IMR-90 (cell line): ENCODE data around the gene CENPP. TPM values are rescaled to one million over a fixed set of nuclear protein-coding genes. Genes with fewer than 3 reads are reported as not detected.

Experiments used
- ATAC-seq: fragments of 200-7000 bp; cut with Tn5 transposase; 2 replicates; pipeline ENCODE4 v1.9.1; 2020; ENCODE audit warnings: low read depth, mild to moderate bottlenecking, moderate library complexity
- BruUV-seq: library from RNA; stranded (reverse); fragments of 400-500 nt; replicated peaks from 2 replicates; lab custom pipeline; 2021; lab: Mats Ljungman, UMichigan
- CTCF ChIA-PET: fragments of 300-600 bp; formaldehyde crosslinking; extraction: SDS; loops from one replicate; lab custom pipeline; 2021; ENCODE audit warnings: antibody characterized with exemption; lab: Yijun Ruan, JAX
- POLR2A ChIA-PET: fragments of 300-600 bp; sonication (Branson Sonifier 250); formaldehyde crosslinking; loops from one replicate; lab custom pipeline; 2022; ENCODE audit warnings: antibody characterized with exemption; ENCODE audit not compliant: unreplicated experiment; lab: Charles Lee
- DNase-seq: peaks from one replicate; pipeline ENCODE4 v3.0.0; 2013
- H2AFZ ChIP-seq: replicated peaks from 2 replicates; pipeline ENCODE3; 2013; ENCODE audit warnings: low read length, mild to moderate bottlenecking; ENCODE audit not compliant: poor library complexity
- H2AK5ac ChIP-seq: 2 replicates; pipeline ENCODE4 v1.6.1; 2013; ENCODE audit warnings: low read depth, low read length, inconsistent platforms
- H2AK9ac ChIP-seq: replicated peaks from 2 replicates; pipeline ENCODE3; 2013; ENCODE audit warnings: mild to moderate bottlenecking, low read depth, low read length, moderate library complexity; ENCODE audit not compliant: poor library complexity
- H2BK120ac ChIP-seq: 2 replicates; pipeline ENCODE4 v1.6.1; 2013; ENCODE audit warnings: low read depth, low read length, inconsistent platforms
- H2BK15ac ChIP-seq: 3 replicates; pipeline ENCODE4 v1.6.1; 2013; ENCODE audit warnings: low read depth, low read length, inconsistent platforms
- H2BK20ac ChIP-seq: 2 replicates; pipeline ENCODE4 v1.6.1; 2013; ENCODE audit warnings: low read depth, mild to moderate bottlenecking, inconsistent platforms, low read length, moderate library complexity
- H2BK5ac ChIP-seq: 2 replicates; pipeline ENCODE4 v1.6.1; 2013; ENCODE audit warnings: mild to moderate bottlenecking, low read depth, low read length, inconsistent platforms; ENCODE audit not compliant: poor library complexity, severe bottlenecking
- H3K14ac ChIP-seq: replicated peaks from 2 replicates; pipeline ENCODE4 v1.6.1; 2013; ENCODE audit warnings: low read depth, low read length, inconsistent platforms
- H3K18ac ChIP-seq: 2 replicates; pipeline ENCODE4 v1.6.1; 2013; ENCODE audit warnings: low read depth, low read length, control low read depth
- H3K23ac ChIP-seq: 2 replicates; pipeline ENCODE4 v1.6.1; 2013; ENCODE audit warnings: low read depth, low read length, inconsistent platforms
- H3K27ac ChIP-seq: 2 replicates; pipeline ENCODE4 v1.5.1; 2013; ENCODE audit warnings: mild to moderate bottlenecking, control low read depth, low read length; ENCODE audit not compliant: insufficient read depth
- H3K27me3 ChIP-seq: 2 replicates; pipeline ENCODE4 v1.6.1; 2013; ENCODE audit warnings: low read length; ENCODE audit not compliant: control insufficient read depth, insufficient read depth
- H3K36me3 ChIP-seq: 2 replicates; pipeline ENCODE4 v1.6.1; 2013; ENCODE audit warnings: low read length, mixed read lengths; ENCODE audit not compliant: control insufficient read depth, insufficient read depth
- H3K4ac ChIP-seq: 2 replicates; pipeline ENCODE4 v1.6.1; 2013; ENCODE audit warnings: low read depth, low read length, inconsistent platforms
- H3K4me1 ChIP-seq: 2 replicates; pipeline ENCODE4 v1.6.1; 2013; ENCODE audit warnings: low read length, mixed read lengths; ENCODE audit not compliant: control insufficient read depth, insufficient read depth
- H3K4me2 ChIP-seq: 2 replicates; pipeline ENCODE4 v1.6.1; 2013; ENCODE audit warnings: low read depth, mild to moderate bottlenecking, control low read depth, low read length, moderate library complexity
- H3K4me3 ChIP-seq: 2 replicates; pipeline ENCODE4 v1.5.1; 2013; ENCODE audit warnings: low read depth, mild to moderate bottlenecking, control low read depth, low read length, moderate library complexity; ENCODE audit not compliant: insufficient read depth
- H3K56ac ChIP-seq: 2 replicates; pipeline ENCODE4 v1.6.1; 2013; ENCODE audit warnings: low read length, inconsistent platforms; ENCODE audit not compliant: insufficient read depth; ENCODE audit errors: extremely low read depth
- H3K79me1 ChIP-seq, 2 experiments: 2 replicates each; pipeline ENCODE4 v1.6.1; 2013; ENCODE audit warnings: low read length in 2 of 2, inconsistent platforms in 1 of 2, low read depth in 1 of 2
- H3K9ac ChIP-seq: 2 replicates; pipeline ENCODE4 v1.6.1; 2013; ENCODE audit warnings: low read depth, low read length, control low read depth
- H3K9me1 ChIP-seq: 2 replicates; pipeline ENCODE4 v1.6.1; 2013; ENCODE audit warnings: low read length, inconsistent platforms; ENCODE audit not compliant: insufficient read depth
- H3K9me3 ChIP-seq: 2 replicates; pipeline ENCODE4 v1.6.1; 2013; ENCODE audit warnings: low read length; ENCODE audit not compliant: control insufficient read depth, insufficient read depth
- H4K20me1 ChIP-seq: 2 replicates; pipeline ENCODE4 v1.6.1; 2013; ENCODE audit warnings: low read length, inconsistent platforms; ENCODE audit not compliant: insufficient read depth
- H4K5ac ChIP-seq: 2 replicates; pipeline ENCODE4 v1.6.1; 2013; ENCODE audit warnings: mild to moderate bottlenecking, low read depth, low read length, control low read depth
- H4K8ac ChIP-seq, 2 experiments: 2 replicates each; pipeline ENCODE4 v1.6.1; 2013; ENCODE audit warnings: low read depth in 2 of 2, low read length in 2 of 2, control low read depth in 1 of 2, inconsistent platforms in 1 of 2
- H4K91ac ChIP-seq: 2 replicates; pipeline ENCODE4 v1.6.1; 2013; ENCODE audit warnings: low read depth, low read length, inconsistent platforms; ENCODE audit not compliant: insufficient read depth
- BHLHE40 ChIP-seq: fragments of 150-350 bp; IDR thresholded peaks from 2 replicates; pipeline ENCODE4 v1.6.1; 2016; ENCODE audit warnings: mild to moderate bottlenecking, low read depth, low read length
- CEBPB ChIP-seq: IDR thresholded peaks from 2 replicates; pipeline ENCODE4 v1.6.1; 2012; ENCODE audit warnings: low read depth, low read length, improper control_type of control experiment
- CHD1 ChIP-seq: IDR thresholded peaks from 2 replicates; pipeline ENCODE4 v1.6.1; 2012; ENCODE audit warnings: low read depth, low read length, improper control_type of control experiment
- FOS ChIP-seq: fragments of 150-350 bp; IDR thresholded peaks from 2 replicates; pipeline ENCODE4 v1.6.1; 2016; ENCODE audit warnings: low read depth, low read length
- MAFK ChIP-seq: IDR thresholded peaks from 2 replicates; pipeline ENCODE4 v1.6.1; 2012; ENCODE audit warnings: low read depth, low read length, improper control_type of control experiment
- MAZ ChIP-seq: IDR thresholded peaks from 2 replicates; pipeline ENCODE4 v1.6.1; 2012; ENCODE audit warnings: low read depth, mild to moderate bottlenecking, low read length, improper control_type of control experiment, moderate library complexity, borderline replicate concordance
- MXI1 ChIP-seq: IDR thresholded peaks from 2 replicates; pipeline ENCODE4 v1.6.1; 2012; ENCODE audit warnings: low read depth, mild to moderate bottlenecking, low read length, moderate library complexity, borderline replicate concordance
- NFE2L2 ChIP-seq: fragments of 150-350 bp; IDR thresholded peaks from 2 replicates; pipeline ENCODE4 v1.6.1; 2016; ENCODE audit warnings: low read depth, mild to moderate bottlenecking, low read length
- POLR2A ChIP-seq: IDR thresholded peaks from 2 replicates; pipeline ENCODE4 v1.6.1; 2012; ENCODE audit warnings: mild to moderate bottlenecking, low read depth, low read length
- RAD21 ChIP-seq: IDR thresholded peaks from 2 replicates; pipeline ENCODE4 v1.6.1; 2012; ENCODE audit warnings: low read length, improper control_type of control experiment
- RCOR1 ChIP-seq: IDR thresholded peaks from 2 replicates; pipeline ENCODE4 v1.6.1; 2012; ENCODE audit warnings: mild to moderate bottlenecking, low read length, improper control_type of control experiment; ENCODE audit not compliant: insufficient replicate concordance
- RFX5 ChIP-seq: IDR thresholded peaks from 2 replicates; pipeline ENCODE4 v1.8.0; 2012; ENCODE audit warnings: low read depth, mild to moderate bottlenecking, low read length, moderate library complexity
- SMC3 ChIP-seq: fragments of 150-350 bp; IDR thresholded peaks from 2 replicates; pipeline ENCODE4 v1.6.1; 2016; ENCODE audit warnings: low read depth, mild to moderate bottlenecking, antibody characterized with exemption, low read length, moderate library complexity
- dilution Hi-C: fragments of 300-500 bp; cut with HindIII; formaldehyde crosslinking; loops from one replicate; pipeline ENCODE4 v1.14.3; 2018; ENCODE audit warnings: low sequenced_read_pairs; ENCODE audit not compliant: unreplicated experiment
- in situ Hi-C: fragments of 300-500 bp; cut with MboI; formaldehyde crosslinking; loops from 3 replicates; pipeline ENCODE4 v1.14.3; 2019; ENCODE audit warnings: low sequenced_read_pairs, inconsistent platforms, mixed read lengths
- intact Hi-C: fragments of 100-400 bp; cut with micrococcal nuclease; formaldehyde crosslinking; loops from 2 replicates; pipeline ENCODE4 v1.10.0; 2022
- polyA plus RNA-seq, 3 experiments: library from polyadenylated mRNA; depleted of rRNA; stranded (reverse); fragments of >200 nt; gene quantifications; 2 replicates each; pipeline ENCODE4 v1.2.3, GENCODE V29; 2012; ENCODE audit warnings: low replicate concordance in 1 of 3
- total RNA-seq: library from RNA; depleted of rRNA; stranded (reverse); fragments of >200 nt; gene quantifications from 2 replicates; pipeline ENCODE4 v1.2.3, GENCODE V29; 2012
- TF ChIP-seq, protein P1 (sequence below): fragments of 150-350 bp; IDR thresholded peaks from 2 replicates; pipeline ENCODE4 v1.6.1; 2017; ENCODE audit warnings: mild to moderate bottlenecking, antibody characterized with exemption, low read length, low read depth
- TF ChIP-seq, protein P2 (sequence below): fragments of 150-350 bp; IDR thresholded peaks from 2 replicates; pipeline ENCODE4 v1.6.1; 2016; ENCODE audit warnings: low read depth, mild to moderate bottlenecking, low read length, moderate library complexity, borderline replicate concordance
- TF ChIP-seq, protein P3 (sequence below): conservative IDR thresholded peaks from 2 replicates; pipeline ENCODE4 v1.5.1; 2012; ENCODE audit warnings: mild to moderate bottlenecking, low read depth, low read length, improper control_type of control experiment

Gene CENPP
- total and polyA plus RNA-seq, 2 of the 4 experiments (the other 2 are of a cell fraction) = 1.4 to 2.0 TPM

DNA sequence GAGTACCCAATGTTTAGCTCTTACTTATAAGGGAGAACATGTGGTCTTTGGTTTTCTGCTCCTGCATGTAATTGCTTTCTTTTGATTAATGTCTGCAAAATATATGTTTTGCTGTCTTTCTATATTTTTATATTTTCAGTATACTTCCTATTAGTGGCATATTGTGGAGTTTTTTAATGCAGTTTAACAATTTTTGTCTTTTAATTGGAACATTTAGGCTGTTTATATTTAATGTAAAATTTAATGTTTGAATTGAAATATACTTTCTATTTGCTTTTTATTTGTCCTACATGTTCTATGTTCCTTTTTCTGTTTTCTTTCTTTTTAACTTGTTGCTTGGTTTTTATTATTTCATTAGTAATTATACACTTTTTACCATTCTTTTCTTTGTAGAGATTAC lies 205.1 kb downstream of the CENPP start:
- no peak overlapping the region for H3K4me3 ChIP-seq
- H3K27me3 ChIP-seq = no peaks in the 10 kb centered on the region
- no peak overlapping the region for H2AK9ac ChIP-seq
- no peak overlapping the region for H3K9ac ChIP-seq
- no peak overlapping the region for H4K8ac ChIP-seq
- H4K20me1 ChIP-seq = no peaks in the 10 kb centered on the region
- CTCF ChIA-PET = no interaction called here
- dilution Hi-C loops (no loop called here), intact Hi-C loops (no loop called here), in situ Hi-C loops (no loop called here)
- no peak overlapping the region for H3K18ac ChIP-seq
- no peak overlapping the region for H3K4me2 ChIP-seq
- H3K14ac ChIP-seq = no peak overlapping the region
- H3K4me1 ChIP-seq = peaks cover 4% of the 10 kb centered on the region
- no peak overlapping the region for H3K4ac ChIP-seq
- BruUV-seq = no TSS peak
- H3K27ac ChIP-seq = no peak overlapping the region
- H3K36me3 ChIP-seq = no peaks in the 10 kb centered on the region
- TF ChIP-seq CHD1 = no peak
- TF ChIP-seq BHLHE40 = no peak
- no peak for TF ChIP-seq RCOR1
- no peak for TF ChIP-seq RAD21
- no peak for TF ChIP-seq MAFK
- no peak for TF ChIP-seq RFX5
- TF ChIP-seq FOS = no peak
- TF ChIP-seq MAZ = no peak
- TF ChIP-seq, protein P1, sequence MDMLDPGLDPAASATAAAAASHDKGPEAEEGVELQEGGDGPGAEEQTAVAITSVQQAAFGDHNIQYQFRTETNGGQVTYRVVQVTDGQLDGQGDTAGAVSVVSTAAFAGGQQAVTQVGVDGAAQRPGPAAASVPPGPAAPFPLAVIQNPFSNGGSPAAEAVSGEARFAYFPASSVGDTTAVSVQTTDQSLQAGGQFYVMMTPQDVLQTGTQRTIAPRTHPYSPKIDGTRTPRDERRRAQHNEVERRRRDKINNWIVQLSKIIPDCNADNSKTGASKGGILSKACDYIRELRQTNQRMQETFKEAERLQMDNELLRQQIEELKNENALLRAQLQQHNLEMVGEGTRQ = no peak
- TF ChIP-seq, protein P2, sequence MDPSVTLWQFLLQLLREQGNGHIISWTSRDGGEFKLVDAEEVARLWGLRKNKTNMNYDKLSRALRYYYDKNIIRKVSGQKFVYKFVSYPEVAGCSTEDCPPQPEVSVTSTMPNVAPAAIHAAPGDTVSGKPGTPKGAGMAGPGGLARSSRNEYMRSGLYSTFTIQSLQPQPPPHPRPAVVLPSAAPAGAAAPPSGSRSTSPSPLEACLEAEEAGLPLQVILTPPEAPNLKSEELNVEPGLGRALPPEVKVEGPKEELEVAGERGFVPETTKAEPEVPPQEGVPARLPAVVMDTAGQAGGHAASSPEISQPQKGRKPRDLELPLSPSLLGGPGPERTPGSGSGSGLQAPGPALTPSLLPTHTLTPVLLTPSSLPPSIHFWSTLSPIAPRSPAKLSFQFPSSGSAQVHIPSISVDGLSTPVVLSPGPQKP = no peak
- TF ChIP-seq, protein P3, sequence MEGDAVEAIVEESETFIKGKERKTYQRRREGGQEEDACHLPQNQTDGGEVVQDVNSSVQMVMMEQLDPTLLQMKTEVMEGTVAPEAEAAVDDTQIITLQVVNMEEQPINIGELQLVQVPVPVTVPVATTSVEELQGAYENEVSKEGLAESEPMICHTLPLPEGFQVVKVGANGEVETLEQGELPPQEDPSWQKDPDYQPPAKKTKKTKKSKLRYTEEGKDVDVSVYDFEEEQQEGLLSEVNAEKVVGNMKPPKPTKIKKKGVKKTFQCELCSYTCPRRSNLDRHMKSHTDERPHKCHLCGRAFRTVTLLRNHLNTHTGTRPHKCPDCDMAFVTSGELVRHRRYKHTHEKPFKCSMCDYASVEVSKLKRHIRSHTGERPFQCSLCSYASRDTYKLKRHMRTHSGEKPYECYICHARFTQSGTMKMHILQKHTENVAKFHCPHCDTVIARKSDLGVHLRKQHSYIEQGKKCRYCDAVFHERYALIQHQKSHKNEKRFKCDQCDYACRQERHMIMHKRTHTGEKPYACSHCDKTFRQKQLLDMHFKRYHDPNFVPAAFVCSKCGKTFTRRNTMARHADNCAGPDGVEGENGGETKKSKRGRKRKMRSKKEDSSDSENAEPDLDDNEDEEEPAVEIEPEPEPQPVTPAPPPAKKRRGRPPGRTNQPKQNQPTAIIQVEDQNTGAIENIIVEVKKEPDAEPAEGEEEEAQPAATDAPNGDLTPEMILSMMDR = no peak
- TF ChIP-seq MXI1 = no peak
- no peak for TF ChIP-seq SMC3
- TF ChIP-seq CEBPB = no peak
- TF ChIP-seq POLR2A = no peak
- TF ChIP-seq NFE2L2 = no peak
- H2BK20ac ChIP-seq = no peak overlapping the region
- no peak overlapping the region for H2AFZ ChIP-seq
- peaks cover 2% of the 10 kb centered on the region; the same call in 1 of the 2 replicates for H3K9me1 ChIP-seq
- no peak overlapping the region for H3K56ac ChIP-seq
- H2BK5ac ChIP-seq = no peak overlapping the region
- no peak overlapping the region for H2BK15ac ChIP-seq
- ATAC-seq (no peak), DNase-seq (no peak)
- H3K79me1 ChIP-seq = no peaks in the 10 kb centered on the region
- H4K91ac ChIP-seq = no peak overlapping the region
- H3K9me3 ChIP-seq = no peaks in the 10 kb centered on the region
- POLR2A ChIA-PET = no interaction called here
- H3K23ac ChIP-seq = no peak overlapping the region
- H4K5ac ChIP-seq = no peak overlapping the region
- H2BK120ac ChIP-seq = no peak overlapping the region
- no peak overlapping the region for H2AK5ac ChIP-seq
